ENCODE data around the gene TPSD1. TPM values are rescaled to one million over a fixed set of nuclear protein-coding genes. Genes with fewer than 3 reads are reported as not detected.
A peak's percentile ranks its signal among the peaks of the same experiment; 100 is the strongest.

Gene TPSD1
- total RNA-seq, 1 experiment from 2014 or later: not detected

DNA sequence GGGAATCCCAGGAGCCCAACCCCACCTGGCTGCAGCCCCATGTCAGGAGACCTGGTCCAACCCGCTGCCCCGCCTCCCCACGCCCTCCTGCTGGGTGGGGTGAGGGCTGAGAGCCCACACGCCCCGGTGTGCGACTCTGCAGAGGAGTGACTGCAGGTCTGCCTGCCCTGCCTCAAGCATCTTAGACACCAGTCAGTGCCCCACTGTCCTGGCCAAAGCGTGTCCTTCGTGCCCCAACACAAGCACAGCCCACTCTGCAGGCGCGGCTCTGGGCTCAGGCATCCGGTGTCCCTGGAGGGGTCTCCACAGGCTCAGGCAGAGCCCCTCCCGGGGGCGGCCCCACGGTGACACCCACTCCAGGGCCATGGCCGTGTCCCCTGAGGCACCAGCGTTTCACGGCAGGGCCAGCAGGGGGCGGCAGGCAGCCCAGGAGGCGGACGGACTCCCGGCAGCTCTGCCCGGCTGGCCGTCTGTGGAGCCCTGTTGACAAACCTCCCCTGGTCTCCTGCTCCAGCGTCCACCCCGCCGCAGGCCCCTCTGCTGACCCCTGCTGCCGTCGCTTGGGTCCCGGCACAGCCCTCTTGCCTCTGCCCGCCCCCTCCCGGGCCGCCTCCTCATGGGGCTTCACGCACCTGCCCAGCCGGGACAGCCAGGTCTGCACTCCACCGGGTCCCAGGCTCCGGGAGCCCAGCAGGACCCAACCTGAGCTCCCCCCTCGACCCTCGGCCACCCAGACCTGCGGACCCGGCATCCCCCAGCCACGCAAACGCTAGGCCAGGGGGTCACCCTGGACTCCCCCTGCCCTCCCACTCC, 45.0 kb downstream of the TPSD1 start:
- H2BK5ac ChIP-seq (ENCODE audit: insufficient read length, low read length): no peak overlapping the region
- H4K20me1 ChIP-seq (ENCODE audit: control insufficient read depth, insufficient read depth, insufficient read length): no peaks in the 10 kb centered on the region
- H3K14ac ChIP-seq (ENCODE audit: insufficient read depth, low read length): no peak overlapping the region
- H3K23me2 ChIP-seq (ENCODE audit: insufficient read length, low read depth, low read length, poor library complexity, severe bottlenecking): no peaks in the 10 kb centered on the region
- no peak overlapping the region for H2BK15ac ChIP-seq (ENCODE audit: low read depth, low read length)
- no peak overlapping the region for H3K23ac ChIP-seq (ENCODE audit: insufficient read length, low read depth, low read length)
- H3T11ph ChIP-seq (ENCODE audit: low read length): no peak overlapping the region
- Mint-ChIP-seq H3K4me3 (no peak overlapping the region), H3K9me3 (peaks cover 0 to 4% of the 10 kb centered on the region in 2 experiments; a peak in 1 of 5 replicates), H3K36me3 (ENCODE audit: insufficient read depth in 1 of 3, low read depth in 3 of 3) (no peaks in the 10 kb centered on the region; a peak in 2 of 7 replicates), H3K27me3 (ENCODE audit: low read depth) (peaks cover 30% of the 10 kb centered on the region), H3K27ac (no peak overlapping the region), H3K4me1 (peaks cover 14 to 29% of the 10 kb centered on the region in 2 experiments)
- H3K27me3 ChIP-seq (ENCODE audit: insufficient read depth, low read length): no peaks in the 10 kb centered on the region
- H3K27ac ChIP-seq (ENCODE audit: insufficient read length, low read depth, low read length): no peak overlapping the region
- H2BK20ac ChIP-seq (ENCODE audit: low read depth, low read length, poor library complexity, severe bottlenecking): no peak overlapping the region
- no peak overlapping the region for H2BK12ac ChIP-seq (ENCODE audit: insufficient read length, low read depth, low read length)
- no CpG with 5 or more reads among the region's 42 CpGs for WGBS (ENCODE audit: extremely low coverage, insufficient read length, low lambda C conversion rate)
- no peaks in the 10 kb centered on the region for H3K79me2 ChIP-seq (ENCODE audit: insufficient read depth, low read length)
- H4K91ac ChIP-seq (ENCODE audit: insufficient read length, low read depth, low read length): no peak overlapping the region
- no peaks in the 10 kb centered on the region; the same call in 1 of the 2 replicates for H3K4me1 ChIP-seq (ENCODE audit: insufficient read depth, low read length)
- H3K9ac ChIP-seq (ENCODE audit: extremely low read depth, insufficient read length, low read length): no peak overlapping the region
- H3K79me1 ChIP-seq (ENCODE audit: insufficient read depth, low read depth, low read length, poor library complexity, severe bottlenecking): no peaks in the 10 kb centered on the region
- H2AFZ ChIP-seq (ENCODE audit: low read length): no peak overlapping the region
- H4K8ac ChIP-seq (replicated peaks; ENCODE audit: insufficient read length, low read depth, low read length): no peak overlapping the region
- no peak overlapping the region for H2AK5ac ChIP-seq (ENCODE audit: insufficient read length, low read length)
- H4K5ac ChIP-seq (ENCODE audit: insufficient read length, low read depth, low read length): no peak overlapping the region
- H3K4ac ChIP-seq (ENCODE audit: low read depth, low read length): no peak overlapping the region
- no peak overlapping the region for H3K4me2 ChIP-seq (ENCODE audit: insufficient read depth, insufficient read length, low read length)
- peak overlapping the region; percentile 67 for H3K18ac ChIP-seq (ENCODE audit: insufficient read length, low read depth, low read length)
- TF ChIP-seq, protein P1, sequence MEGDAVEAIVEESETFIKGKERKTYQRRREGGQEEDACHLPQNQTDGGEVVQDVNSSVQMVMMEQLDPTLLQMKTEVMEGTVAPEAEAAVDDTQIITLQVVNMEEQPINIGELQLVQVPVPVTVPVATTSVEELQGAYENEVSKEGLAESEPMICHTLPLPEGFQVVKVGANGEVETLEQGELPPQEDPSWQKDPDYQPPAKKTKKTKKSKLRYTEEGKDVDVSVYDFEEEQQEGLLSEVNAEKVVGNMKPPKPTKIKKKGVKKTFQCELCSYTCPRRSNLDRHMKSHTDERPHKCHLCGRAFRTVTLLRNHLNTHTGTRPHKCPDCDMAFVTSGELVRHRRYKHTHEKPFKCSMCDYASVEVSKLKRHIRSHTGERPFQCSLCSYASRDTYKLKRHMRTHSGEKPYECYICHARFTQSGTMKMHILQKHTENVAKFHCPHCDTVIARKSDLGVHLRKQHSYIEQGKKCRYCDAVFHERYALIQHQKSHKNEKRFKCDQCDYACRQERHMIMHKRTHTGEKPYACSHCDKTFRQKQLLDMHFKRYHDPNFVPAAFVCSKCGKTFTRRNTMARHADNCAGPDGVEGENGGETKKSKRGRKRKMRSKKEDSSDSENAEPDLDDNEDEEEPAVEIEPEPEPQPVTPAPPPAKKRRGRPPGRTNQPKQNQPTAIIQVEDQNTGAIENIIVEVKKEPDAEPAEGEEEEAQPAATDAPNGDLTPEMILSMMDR (conservative IDR thresholded peaks at IDR 0.05): peak; percentile 96
- H3K56ac ChIP-seq (ENCODE audit: insufficient read length, low read depth, low read length): no peak overlapping the region
- peak; percentile 87 for DNase-seq
- no peaks in the 10 kb centered on the region for H3K9me3 ChIP-seq (ENCODE audit: control insufficient read depth, low read depth, low read length)
- no peak overlapping the region for H2BK120ac ChIP-seq (ENCODE audit: low read depth, low read length, poor library complexity, severe bottlenecking)
